Effector CD8-positive, alpha-beta T cell (primary cell): ENCODE measurements around the gene PTPRN2.
"Not testable (repeated sequence)": the region's sequence is repeated elsewhere in the genome, so short reads cannot be mapped to it uniquely, and the experiment has no call there.

Experiments used
- DNase-seq: peaks from one replicate; lab custom pipeline; 2025; lab: John Stamatoyannopoulos, UW

The PTPRN2 gene

DNA sequence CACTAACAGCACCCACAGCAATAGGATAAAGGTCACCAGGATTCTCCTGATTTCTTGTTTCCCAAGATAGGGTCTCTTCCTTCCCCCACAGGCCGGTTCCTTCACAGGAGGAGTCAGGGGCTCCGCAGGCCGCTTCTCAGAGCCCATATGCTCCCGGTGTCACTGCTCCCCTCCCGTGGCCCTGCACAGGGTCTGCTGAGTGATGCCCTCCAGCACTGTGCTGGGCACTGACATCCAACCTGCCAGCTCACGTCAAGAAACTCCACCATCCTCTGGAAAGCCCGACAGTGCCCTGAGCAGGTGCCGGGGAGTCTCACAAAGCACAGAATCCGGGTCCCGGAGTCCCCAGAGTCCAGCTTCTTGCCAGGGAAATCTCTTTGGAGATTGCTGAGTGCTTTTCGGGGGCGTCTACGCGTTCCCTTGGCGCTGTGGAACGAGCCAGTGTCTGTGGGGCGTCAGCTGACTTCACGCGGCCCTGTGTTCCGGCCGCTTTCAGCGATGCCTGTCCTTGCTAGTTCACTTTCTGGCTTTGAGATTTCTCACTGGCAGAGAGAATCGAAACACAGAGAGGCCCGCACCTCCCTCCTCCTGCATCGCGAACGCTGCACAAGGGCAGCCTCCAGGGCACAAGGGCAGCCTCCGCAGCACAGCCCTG, 683.3 kb downstream of the PTPRN2 start:
- no peak for DNase-seq

- no peak for DNase-seq
Observed at GRCh38 chr7:157903710-157904109, 683.9 kb downstream of the PTPRN2 start.

DNA sequence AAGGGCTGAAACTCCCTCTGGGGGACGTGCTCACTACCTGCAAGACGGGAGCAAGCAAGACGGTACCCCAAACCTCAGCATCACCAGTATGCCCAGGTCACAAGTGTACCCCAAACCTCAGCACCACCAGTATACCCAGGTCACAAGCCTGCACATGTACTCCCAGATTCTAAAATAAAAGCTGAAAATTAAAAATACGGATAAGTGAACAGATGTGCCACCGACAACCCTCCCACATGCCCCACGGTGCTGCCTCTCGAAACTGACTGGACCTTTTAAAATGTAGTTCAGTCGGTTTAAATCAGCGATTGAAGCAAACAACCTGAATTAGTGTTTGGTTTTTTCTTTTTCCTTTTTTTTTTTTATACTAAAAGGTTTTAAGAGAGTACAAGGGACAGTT, 684.3 kb downstream of the PTPRN2 start:
- no peak for DNase-seq

DNA sequence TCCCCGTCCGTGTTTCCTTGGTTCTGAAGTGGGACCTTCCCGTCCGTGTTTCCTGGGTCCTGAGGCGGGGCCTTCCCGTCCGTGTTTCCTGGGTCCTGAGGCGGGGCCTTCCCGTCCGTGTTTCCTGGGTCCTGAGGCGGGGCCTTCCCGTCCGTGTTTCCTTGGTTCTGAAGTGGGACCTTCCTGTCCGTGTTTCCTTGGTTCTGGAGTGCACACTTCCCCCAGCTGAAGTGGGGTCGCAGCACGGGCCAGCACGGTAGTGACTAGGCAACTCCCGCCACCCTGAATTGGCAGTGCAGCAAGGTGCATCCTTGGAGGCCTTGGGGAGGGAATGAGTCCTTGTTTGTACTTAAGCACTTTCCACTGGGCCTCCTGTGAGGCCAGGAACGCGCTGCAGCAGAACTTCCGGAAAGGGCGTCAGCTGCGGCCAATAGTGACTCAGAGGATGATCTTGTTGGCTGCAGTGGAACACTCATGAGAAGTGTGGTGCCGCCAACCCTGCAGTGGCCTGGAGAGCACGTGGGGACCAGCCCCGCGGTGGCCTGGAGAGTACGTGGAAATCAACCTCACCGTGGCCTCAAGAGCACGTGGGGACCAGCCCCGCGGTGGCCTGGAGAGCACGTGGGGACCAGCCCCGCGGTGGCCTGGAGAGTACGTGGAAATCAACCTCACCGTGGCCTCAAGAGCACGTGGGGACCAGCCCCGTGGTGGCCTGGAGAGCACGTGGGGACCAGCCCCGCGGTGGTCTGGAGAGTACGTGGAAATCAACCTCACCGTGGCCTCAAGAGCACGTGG, 685.6 kb downstream of the PTPRN2 start:
- DNase-seq: not testable (repeated sequence)

- DNase-seq: no peak
Observed at GRCh38 chr7:157901166-157901565, 686.5 kb downstream of the PTPRN2 start.

GRCh38 chr7:157900556-157900955, 687.1 kb downstream of the PTPRN2 start:
- DNase-seq: no peak

- no peak for DNase-seq
Observed at GRCh38 chr7:157900011-157900410, 687.6 kb downstream of the PTPRN2 start.

- no peak for DNase-seq
Observed at GRCh38 chr7:157898802-157899505, 688.7 kb downstream of the PTPRN2 start.

- no peak for DNase-seq
Observed at GRCh38 chr7:157898261-157898660, 689.4 kb downstream of the PTPRN2 start.

DNA sequence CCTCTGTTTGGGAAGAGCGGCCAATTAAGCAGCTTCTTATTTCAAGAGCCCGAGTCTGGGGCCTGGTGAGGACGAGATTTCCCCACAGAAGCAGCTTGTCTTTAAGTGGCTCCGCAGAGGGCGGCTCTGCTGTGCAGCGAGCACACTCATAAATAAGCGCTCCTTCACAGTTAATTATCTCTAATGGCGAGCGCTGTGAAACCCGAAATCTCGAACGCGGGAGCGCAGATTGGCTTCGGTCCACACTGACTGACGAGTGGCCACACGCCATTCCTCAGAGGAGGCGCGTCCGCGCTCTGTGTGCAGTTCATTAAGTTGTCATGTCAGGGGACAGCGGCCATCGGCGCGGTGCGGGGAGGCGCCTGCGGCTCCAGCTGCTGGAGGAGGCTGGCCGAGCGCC, 689.9 kb downstream of the PTPRN2 start:
- no peak for DNase-seq

DNA sequence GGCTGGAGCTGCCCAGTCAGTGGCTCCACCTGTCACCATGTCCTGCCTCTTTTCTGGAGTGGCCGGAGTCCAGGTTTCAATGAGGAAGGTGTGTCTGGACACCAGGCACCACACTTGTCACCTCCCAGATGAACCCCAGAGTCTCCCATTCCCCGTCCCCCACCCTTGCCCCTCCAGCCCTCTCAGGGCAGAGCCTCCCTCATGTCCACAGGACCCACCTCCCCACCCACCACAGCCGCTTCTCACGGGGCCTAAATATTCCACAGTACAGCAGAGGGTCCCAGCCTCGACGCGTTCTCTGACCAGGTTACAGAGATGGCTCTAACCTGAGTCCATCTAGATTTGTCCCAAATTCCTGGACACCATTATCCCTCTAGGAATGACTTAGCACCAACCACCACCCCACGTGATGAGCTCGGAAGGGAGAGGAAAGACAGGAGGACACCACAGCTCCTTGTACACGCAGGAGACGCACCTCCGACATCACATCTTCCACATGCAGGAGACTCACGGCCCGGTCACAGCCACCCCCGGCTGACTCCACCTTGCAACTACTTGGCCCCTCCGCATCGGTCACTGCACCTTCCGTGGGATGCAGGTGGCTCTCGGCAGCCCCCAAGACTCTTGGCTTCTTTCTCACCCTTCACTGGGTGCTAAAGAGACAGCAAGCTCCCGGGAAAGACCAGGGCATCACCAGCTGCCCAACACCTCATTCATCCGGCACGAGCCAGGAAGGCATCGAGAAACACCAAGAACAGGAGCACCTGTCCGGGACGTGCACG, 690.7 kb downstream of the PTPRN2 start:
- no peak for DNase-seq

- not testable (repeated sequence) for DNase-seq
Observed at GRCh38 chr7:157896376-157896675, 691.3 kb downstream of the PTPRN2 start.

DNA sequence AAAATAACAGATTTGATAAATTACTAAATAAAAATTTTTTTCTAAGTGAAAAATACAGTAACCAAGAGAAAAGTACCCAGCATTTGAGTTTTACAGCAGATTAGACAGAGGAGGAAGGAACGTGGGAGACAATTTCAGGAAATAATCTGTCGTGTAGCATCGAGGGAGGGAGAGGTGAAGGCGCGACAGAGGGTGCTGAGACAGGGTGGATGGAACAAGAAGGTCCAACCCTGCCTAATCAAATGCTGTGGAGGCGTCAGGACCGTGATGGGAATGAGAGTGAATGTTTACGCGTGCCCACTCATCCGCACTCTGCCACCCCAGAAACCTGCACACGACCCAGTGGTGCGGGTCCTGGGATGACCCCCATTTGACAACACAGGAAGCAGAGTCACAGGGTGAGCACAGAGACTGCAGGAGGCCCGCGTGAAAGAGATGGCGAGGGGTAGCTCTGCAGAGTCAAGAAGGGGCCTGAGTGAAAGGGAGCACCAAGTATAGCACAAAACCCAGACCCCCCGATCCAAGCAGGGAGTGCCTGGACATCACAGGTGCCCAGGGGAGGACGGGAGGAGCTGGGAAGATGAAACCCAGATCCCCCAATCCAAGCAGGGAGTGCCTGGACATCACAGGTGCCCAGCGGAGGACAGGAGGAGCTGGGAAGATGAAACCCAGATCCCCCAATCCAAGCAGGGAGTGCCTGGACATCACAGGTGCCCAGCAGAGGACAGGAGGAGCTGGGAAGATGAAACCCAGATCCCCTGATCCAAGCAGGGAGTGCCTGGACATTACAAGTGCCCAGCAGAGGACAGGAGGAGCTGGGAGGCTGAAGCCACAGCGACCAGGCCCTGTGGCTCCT, 691.9 kb downstream of the PTPRN2 start:
- no peak for DNase-seq

- not testable (repeated sequence) for DNase-seq
Observed at GRCh38 chr7:157895098-157895497, 692.5 kb downstream of the PTPRN2 start.

DNA sequence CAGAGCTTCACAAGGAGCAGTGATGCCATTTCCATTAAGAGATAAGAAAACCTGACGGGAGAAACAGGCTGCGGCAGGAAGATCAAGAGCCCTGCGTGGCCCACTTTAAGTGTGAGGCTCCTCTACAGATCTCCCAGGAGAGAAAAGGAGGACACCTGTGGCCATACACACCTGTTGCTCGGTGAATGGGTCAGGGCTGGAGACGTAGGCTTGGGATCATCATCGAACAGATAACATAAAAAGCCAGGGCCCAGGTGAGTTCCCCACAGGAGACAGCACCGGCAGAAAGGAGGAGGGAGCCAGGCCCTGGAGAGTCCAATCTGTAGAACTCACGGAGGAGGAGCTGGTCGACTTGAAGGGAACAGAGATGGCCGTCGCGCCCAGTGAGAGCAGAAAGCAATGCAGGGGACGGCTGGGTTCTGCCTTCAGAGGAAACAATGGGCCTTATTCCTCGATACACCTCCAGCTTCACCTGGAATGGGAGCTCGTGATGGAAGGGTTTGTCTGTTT, 694.0 kb downstream of the PTPRN2 start:
- no peak for DNase-seq

DNA sequence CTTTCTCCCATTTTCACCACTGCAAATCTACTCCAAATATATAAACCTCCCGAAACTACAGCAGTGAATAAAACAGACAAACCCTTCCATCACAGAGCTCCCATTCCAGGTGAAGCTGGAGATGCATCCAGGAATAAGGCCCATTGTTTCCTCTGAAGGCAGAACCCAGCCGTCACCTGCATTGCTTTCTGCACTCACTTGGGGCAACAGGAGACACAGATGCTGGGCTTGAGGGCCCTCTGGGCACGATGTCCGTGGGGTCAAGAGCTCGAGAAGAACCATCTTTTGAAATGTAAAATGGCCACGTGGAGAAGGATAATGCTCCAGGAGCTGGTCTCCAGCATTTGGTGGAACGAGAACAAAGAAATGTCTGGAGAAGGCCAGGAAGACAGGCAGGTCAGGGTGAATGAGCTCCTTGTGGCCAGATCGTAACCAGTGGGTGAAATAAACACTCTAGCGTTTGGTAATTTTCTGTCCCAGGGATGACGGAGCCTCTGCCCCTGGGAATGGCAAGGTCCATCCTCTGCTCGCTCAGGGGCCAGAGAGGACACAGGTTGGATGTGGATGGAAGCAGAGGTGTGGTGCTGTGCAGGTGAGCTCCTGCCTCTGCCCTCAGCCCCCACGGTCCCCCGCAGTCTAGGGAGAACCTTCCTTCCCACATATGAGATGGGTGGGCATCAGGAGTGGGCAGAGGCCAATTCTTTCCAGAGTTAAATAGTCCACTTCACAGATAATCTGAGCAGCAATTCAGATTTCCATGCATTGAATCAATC, 694.7 kb downstream of the PTPRN2 start:
- DNase-seq: no peak

DNA sequence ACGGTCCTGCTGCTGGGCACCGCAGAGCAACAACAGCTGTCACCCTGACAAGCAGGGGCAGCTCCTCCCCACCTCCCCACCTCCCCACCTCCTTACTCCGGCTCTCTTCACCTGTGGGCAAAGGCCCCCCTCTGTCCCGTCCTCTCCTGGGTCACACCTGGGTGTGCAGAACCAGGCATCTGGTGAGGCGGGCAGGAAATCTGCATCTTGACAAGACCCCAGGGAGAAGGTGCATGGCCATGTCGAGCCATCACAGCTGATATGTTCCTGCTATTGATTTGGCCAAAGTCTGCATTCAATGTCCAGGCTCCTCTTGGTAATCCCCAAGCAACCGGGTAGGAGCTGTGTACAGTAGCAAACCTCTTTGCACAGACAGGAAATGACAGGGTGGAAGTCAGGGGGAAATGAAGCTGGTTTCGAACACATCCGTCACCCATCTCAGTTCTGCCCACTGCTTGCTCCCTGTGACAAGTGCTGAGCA, 696.7 kb downstream of the PTPRN2 start:
- no peak for DNase-seq

GRCh38 chr7:157889480-157889879, 698.1 kb downstream of the PTPRN2 start:
- DNase-seq: no peak

GRCh38 chr7:157888579-157888978, 699.0 kb downstream of the PTPRN2 start:
- DNase-seq: no peak

DNA sequence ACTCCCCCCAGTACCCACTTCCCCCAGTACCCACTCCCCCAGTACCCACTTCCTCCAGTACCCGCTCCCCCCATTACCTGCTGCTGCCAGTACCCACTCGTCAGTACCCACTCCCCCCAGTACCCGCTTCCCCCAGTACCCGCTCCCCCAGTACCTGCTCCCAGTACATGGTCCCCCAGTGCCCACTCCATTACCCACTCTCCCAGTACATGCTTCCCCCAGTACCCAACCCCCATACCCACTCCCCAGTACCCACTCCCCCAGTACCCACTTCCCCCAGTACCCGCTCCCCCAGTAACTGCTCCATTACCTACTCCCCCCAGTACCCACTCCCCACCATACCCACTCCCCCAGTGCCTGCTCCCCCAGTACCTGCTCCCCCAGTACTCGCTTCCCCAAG, 700.2 kb downstream of the PTPRN2 start:
- DNase-seq: no peak
